Measurements from ENCODE around the gene CDHR2. TPM values are rescaled to one million over a fixed set of nuclear protein-coding genes. Genes with fewer than 3 reads are reported as not detected.

CDHR2 gene
- total RNA-seq, 4 donors from 2014 or later, result 0.10 to 0.23 TPM; not detected in 2

DNA sequence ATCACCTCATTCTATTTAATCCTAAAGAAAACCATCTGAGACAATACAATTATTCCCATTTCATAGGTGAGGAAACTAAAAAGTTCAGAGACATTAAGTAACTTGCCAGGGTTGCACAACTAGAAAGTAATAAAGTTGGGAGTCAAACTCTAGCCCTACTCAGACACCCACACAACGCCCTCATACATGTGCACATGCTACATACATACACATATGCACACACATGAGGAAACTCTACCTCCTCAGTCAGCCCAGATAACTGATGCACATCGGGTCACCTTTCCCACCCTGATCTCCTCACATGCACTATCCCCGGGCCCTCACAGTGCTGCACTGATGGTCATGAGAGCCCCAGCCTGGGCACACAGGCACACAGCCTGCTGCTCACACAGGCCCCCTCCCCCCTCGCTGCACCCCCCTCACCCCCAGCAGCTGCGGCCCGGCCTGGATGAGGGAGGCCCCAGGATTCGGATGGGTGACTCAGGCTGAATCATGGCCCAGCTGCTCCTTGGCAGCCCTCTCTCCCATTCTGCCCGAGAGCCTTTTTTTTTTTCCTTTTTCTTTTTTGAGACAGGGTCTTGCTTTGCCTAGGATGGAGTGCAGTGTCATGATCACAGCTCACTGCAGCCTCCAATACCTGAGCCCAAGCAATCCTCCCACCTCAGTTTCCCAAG lies 65.8 kb downstream of the CDHR2 start:
- no peak for TF ChIP-seq POLR2AphosphoS5 (IDR thresholded peaks at IDR 0.05)
- TF ChIP-seq, protein P1, sequence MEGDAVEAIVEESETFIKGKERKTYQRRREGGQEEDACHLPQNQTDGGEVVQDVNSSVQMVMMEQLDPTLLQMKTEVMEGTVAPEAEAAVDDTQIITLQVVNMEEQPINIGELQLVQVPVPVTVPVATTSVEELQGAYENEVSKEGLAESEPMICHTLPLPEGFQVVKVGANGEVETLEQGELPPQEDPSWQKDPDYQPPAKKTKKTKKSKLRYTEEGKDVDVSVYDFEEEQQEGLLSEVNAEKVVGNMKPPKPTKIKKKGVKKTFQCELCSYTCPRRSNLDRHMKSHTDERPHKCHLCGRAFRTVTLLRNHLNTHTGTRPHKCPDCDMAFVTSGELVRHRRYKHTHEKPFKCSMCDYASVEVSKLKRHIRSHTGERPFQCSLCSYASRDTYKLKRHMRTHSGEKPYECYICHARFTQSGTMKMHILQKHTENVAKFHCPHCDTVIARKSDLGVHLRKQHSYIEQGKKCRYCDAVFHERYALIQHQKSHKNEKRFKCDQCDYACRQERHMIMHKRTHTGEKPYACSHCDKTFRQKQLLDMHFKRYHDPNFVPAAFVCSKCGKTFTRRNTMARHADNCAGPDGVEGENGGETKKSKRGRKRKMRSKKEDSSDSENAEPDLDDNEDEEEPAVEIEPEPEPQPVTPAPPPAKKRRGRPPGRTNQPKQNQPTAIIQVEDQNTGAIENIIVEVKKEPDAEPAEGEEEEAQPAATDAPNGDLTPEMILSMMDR (IDR thresholded peaks at IDR 0.05), result no peak
- TF ChIP-seq POLR2A (IDR thresholded peaks at IDR 0.05), result no peak
- no peak for TF ChIP-seq EP300 (IDR thresholded peaks at IDR 0.05)
- WGBS, result 49% methylated on average over 8 of the region's 8 CpGs

DNA sequence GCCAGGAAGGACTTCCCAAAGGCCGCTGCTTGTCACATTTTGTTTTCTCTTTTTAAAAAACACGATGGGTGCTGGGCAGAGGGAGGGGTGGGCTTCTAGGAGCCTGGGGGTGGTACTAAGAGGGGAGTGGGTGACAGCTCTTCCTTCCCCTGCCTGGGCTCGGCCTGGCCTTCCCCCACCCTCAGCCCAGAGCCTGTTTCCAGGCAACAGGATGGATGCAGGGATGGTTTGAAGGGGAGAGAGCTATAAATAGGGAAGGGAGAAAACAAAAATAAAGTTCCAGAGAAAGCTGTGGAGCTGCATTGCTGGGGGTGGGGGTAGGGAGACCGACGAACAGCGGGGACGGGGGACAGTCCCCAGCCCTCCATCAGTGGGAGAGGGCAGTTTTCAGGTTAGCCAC lies 67.4 kb downstream of the CDHR2 start:
- WGBS, result 77% methylated on average over 7 of the region's 7 CpGs
- H3K4me1 ChIP-seq, result peaks cover 19% of the 10 kb centered on the region
- DNase-seq (ENCODE audit: low spot score in 2 of 2), result no peak
- peaks cover 76% of the 10 kb centered on the region for H3K27me3 ChIP-seq
- no peak overlapping the region for H3K4me3 ChIP-seq
- no peaks in the 10 kb centered on the region for H3K36me3 ChIP-seq
- no peak overlapping the region for H3K27ac ChIP-seq
- TF ChIP-seq EP300 (IDR thresholded peaks at IDR 0.05), result no peak
- no peaks in the 10 kb centered on the region for H3K9me3 ChIP-seq

More for the DNA sequence above, 65.8 kb downstream of the CDHR2 start:
- Histone ChIP-seq H3K4me1 (peaks cover 20% of the 10 kb centered on the region), H3K27ac (no peak overlapping the region), H3K27me3 (peaks cover 68% of the 10 kb centered on the region), H3K36me3 (no peaks in the 10 kb centered on the region), H3K4me3 (no peak overlapping the region), H3K9me3 (no peaks in the 10 kb centered on the region)
- DNase-seq (ENCODE audit: low spot score in 2 of 2), result no peak

DNA sequence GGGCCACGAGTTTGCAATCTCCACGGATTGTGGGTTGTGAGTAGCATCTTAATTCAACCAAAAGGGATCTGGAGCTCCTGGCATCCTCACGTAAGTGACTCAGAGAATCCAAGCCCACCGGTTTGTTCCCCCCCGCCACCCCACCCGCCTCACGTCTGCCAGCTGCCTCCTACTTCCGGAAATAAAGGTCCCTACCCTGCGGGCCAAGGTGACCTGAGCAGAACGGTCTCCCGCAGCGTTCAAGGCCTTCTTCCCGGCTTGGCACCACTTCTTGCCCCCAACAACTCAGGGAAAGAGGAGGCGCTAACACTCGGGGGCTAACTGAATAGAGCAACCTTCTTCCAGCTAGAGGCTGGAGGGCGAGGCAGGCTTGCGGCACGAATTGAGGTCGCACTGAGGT lies 69.6 kb downstream of the CDHR2 start:
- 38% methylated on average over 15 of the region's 19 CpGs for WGBS
- no peak overlapping the region for H3K27ac ChIP-seq
- H3K9me3 ChIP-seq, result no peaks in the 10 kb centered on the region
- no peak overlapping the region for H3K4me3 ChIP-seq
- H3K36me3 ChIP-seq, result no peaks in the 10 kb centered on the region
- TF ChIP-seq, protein P1 (IDR thresholded peaks at IDR 0.05), result no peak
- no peak for TF ChIP-seq POLR2A (IDR thresholded peaks at IDR 0.05)
- no peak for TF ChIP-seq EP300 (IDR thresholded peaks at IDR 0.05)
- TF ChIP-seq POLR2AphosphoS5 (IDR thresholded peaks at IDR 0.05), result no peak
- DNase-seq (ENCODE audit: low spot score in 2 of 2), result no peak
- H3K4me1 ChIP-seq, result peaks cover 19% of the 10 kb centered on the region
- peaks cover 82% of the 10 kb centered on the region for H3K27me3 ChIP-seq

DNA sequence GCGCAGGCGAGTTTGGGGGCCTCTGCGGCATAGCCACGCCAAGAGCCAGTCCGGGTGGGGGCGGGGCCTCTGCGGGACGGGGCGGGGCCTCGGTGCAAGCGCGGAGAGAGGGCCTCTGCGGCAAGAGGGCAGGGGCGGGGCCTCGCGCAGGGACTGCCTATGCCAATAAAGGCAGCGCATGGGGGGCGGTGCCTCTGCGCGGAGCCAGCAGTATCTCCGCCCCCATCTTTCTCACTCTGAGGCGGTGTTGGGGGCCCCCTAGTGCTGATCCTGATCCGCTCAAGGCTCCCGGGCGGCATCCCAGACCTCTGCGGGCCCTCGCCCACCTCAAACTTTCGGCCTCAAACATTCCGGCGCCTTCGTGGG lies 70.0 kb downstream of the CDHR2 start:
- Histone ChIP-seq H3K27me3 (peaks cover 86% of the 10 kb centered on the region), H3K36me3 (no peaks in the 10 kb centered on the region), H3K4me1 (peaks cover 19% of the 10 kb centered on the region), H3K4me3 (no peak overlapping the region), H3K27ac (no peak overlapping the region), H3K9me3 (no peaks in the 10 kb centered on the region)
- WGBS, result no CpG with 5 or more reads among the region's 31 CpGs
- TF ChIP-seq POLR2A (IDR thresholded peaks at IDR 0.05) (no peak), EP300 (IDR thresholded peaks at IDR 0.05) (no peak), POLR2AphosphoS5 (IDR thresholded peaks at IDR 0.05) (no peak)
- TF ChIP-seq, protein P1 (IDR thresholded peaks at IDR 0.05), result no peak
- DNase-seq (ENCODE audit: low spot score in 2 of 2), result no peak

DNA sequence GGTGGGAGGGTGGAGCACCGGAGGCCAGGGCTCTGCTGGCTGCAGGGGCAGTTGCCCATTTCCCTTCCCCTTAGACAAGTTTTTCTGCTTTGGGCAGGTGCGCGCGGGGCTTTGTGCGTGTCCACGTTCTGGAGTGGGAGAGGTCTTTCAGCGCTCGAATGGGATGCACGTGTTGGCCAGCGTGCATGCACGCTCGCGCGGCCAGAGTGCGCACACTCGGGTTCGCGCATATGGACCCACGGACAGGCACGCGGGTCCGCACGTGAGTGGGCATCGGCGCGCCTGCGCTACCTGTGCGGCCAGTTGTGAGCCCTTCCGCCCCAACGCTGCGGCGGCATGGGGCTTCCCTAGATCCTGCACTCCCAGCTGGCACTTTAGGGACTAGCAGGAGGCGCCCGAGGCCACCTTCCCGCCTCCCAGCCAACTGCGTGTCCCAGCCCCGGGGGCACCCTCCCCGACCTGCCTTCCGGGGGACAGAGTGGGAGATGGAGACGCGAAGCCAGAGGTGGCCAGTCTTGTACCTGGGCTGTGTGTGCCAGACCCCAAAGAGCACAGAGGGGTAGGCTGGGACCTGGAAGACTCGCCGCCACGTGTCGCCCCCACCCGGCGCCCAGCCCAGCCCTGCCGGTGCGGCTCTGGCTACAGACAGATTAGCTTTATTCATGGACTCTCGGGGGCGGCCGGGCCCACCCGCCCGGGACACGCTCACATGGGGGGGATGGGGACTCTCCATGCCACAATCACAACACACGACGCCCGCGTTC lies 70.6 kb downstream of the CDHR2 start:
- Histone ChIP-seq H3K27me3 (peaks cover 89% of the 10 kb centered on the region), H3K4me3 (no peak overlapping the region), H3K4me1 (peaks cover 19% of the 10 kb centered on the region), H3K36me3 (no peaks in the 10 kb centered on the region), H3K9me3 (no peaks in the 10 kb centered on the region), H3K27ac (no peak overlapping the region)
- TF ChIP-seq EP300 (IDR thresholded peaks at IDR 0.05) (no peak), POLR2AphosphoS5 (IDR thresholded peaks at IDR 0.05) (no peak), POLR2A (IDR thresholded peaks at IDR 0.05) (no peak)
- TF ChIP-seq, protein P1 (IDR thresholded peaks at IDR 0.05), result no peak
- DNase-seq (ENCODE audit: low spot score in 2 of 2), result no peak
- 0% methylated on average over 5 of the region's 59 CpGs for WGBS

Measured in suprapubic skin (tissue), 4 donors.